GM04504 (cell line): ENCODE results near the gene DNAJA2.

Experiments
- DNase-seq: peaks from one replicate; pipeline ENCODE4 v3.0.0-alpha.2; 2012; ENCODE audit warnings: low read depth

DNAJA2 gene

DNA sequence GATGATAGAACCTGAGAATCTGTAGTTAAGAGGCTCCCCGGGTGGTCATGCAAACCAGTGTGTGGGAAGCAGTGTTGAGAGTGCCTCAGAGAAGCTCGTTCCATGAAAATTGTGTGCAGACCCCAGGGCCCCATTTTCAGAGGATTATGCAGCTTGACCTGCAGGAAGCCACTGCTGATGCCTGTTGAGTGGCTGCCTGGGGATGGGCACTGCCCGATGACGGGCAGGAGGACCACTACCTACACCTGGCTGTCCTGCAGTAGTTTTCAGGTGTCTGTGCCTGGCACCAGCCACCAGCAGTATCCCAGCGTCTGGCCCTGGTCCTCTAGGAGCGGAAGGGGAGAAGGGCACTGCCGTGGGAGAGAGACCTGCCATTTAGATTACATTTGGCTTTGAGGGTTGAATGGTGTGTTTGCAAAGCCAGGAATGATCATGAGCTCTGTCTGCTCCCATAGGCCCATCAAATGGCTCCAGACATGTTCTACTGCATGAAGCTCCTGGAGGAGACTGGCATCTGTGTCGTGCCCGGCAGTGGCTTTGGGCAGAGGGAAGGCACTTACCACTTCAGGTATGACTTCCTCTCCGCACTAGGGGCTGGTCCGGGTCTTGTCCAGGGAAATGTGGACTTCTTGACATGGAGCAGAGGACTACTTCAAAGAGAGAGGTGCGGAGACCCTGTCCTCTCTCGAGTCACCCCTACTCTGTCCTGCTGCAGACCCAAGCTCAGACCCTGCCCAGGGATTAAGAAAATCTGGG is 46.8 kb downstream of the DNAJA2 start:
- DNase-seq: no peak

DNA sequence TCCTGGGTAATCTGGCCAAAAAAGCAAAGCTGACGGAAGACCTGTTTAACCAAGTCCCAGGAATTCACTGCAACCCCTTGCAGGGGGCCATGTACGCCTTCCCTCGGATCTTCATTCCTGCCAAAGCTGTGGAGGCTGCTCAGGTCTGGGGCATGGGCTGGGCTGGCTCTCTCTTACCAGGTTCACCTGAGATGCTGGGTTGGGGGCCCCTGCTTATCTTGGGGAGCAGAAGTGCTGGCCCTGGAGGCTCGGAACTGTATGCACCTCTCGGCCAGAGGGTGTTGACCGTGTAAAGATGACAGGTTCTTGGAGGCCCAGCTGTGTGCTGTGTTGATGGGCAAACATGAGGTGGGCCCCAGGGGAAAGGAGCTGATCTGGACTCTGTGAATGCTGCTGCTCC is 49.1 kb downstream of the DNAJA2 start:
- DNase-seq: no peak

DNA sequence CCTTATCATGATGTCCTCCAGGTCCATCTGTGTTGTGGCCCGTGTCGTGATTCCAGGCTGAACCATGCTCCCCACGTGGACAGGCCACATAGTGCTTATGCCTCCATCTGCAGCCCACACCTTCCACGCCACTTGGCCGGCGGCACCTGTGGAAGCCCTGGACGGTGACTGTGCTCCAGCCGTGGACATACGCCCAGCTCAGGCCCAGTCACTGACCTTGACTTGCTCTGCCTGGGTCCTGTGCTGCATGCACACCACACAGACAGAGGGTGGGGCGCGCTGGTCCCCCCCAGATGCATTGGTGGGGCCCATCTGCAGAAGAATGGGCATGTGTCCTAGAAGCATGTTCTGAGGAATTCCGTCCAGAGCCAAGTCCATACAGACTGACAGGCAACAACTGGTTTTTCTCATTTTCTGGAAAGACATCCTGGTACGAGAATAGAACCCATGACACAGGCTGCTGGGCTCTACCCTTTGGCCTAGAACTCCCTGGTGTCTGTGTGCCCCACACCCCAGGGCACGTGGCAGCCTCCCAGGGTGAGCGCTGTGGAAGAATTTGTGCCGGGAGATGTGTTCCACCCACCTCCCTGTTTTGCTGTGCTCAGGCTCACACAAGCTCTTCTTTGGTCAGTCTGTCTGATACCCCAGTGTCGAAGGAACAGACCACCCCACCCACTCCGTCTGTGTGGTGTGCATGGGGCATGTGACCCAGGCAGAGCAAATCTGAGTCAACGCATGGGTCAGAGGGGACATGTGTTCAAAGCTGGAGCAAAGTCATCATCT is 49.8 kb downstream of the DNAJA2 start:
- DNase-seq: no peak

DNA sequence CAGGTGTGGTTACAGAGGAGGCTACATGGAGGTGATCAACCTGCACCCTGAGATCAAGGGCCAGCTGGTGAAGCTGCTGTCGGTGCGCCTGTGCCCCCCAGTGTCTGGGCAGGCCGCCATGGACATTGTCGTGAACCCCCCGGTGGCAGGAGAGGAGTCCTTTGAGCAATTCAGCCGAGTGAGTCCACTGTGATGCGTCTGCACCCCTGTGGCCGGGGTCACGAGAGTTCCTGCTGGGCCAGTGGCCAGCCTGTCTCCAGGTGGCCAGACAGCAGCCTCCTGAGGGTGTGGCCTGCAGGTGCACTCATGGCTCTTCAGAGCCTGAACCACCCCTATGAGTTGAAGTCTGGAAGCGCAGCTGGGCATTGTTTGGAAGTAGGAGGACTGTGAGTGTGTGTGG is 51.2 kb downstream of the DNAJA2 start:
- DNase-seq: no peak

DNA sequence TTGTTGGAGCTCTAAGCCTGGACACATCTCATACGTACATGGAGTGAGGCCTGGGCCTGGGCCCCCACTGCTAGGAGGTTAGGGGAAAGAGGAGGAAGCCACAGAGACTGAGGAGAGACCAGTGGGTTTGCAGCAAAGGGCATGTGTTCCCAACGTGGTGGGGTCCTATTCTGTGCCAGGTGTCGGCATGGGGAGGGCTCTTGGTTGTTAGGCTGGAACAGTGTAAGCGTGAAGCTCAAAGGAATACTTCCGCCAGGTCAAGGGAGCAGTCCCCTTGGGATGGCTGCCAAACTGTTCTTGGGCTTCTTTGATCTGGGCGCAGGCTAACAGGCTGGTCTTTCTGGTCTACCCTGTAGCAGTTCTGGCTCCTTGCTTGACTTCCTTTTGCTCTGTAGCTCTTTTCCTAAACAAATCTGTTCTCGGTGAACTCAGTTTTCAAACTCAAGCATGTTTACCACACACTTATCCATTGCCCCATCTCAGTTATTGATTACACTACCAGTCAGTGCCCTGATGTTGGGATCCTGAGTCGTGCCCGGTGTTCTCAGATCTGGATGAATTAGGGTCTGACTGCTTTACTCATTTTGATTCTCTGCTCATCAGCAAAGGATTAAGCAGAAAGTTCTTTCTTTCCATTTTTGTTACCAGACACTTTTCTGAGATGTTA is 52.9 kb downstream of the DNAJA2 start:
- no peak for DNase-seq

DNA sequence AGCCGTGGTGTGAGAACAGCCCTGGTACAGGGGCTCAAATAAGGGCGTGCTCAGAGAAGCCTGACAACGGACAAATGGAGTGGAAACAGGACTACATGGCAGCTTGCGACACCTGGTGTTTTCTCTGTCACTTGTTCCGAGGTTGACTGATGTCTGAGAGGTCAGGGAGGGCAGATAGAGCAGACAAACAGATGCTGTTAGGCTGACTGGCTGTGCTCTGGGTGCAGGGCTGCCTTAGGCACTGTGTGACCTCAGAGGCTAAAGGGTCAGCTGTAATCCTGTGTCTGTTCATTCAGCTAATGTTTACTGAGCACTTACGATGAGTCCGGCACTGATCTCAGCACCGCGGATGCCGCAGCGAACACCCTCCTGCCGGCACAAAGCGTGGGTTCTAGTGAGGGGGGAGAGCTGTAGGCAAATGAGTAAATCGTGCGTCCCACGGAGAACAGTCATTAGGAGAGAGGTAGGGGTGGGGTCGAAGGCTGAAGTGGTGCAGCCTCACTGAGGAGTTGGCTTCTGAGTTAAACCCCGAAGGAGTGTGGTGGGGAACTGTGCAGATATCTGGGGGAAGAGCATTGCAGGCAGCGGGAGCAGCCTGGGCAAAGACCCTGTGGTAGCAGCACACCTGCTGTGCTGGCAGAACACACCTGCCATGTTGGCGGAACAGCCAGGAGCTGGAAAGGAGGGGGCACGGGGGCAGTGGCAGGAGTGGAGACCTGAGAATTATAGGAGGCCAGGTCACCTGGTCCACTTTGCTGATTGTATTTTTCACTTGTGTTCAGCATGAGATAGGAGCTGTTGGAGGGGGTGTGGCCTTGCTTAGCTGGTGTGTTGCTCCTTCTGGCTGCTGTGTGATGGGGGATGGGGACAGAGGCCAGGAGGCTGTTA is 54.3 kb downstream of the DNAJA2 start:
- no peak for DNase-seq

DNA sequence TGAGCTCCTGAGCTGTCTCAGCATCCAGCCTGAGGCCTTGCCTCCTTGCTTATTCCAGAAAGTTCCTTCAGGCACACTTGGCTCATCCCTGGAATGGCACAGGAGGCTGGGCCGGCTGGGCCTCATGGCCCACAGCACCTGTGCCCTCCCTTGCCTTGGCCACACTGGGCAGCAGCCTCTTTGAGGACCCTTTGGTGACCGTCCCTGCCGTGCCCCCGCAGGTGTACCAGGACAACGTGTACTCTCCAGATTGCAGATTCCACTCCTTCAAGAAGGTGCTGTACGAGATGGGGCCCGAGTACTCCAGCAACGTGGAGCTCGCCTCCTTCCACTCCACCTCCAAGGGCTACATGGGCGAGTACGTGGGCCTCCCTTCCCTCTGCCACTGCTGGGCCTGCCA is 55.1 kb downstream of the DNAJA2 start:
- DNase-seq: no peak

DNA sequence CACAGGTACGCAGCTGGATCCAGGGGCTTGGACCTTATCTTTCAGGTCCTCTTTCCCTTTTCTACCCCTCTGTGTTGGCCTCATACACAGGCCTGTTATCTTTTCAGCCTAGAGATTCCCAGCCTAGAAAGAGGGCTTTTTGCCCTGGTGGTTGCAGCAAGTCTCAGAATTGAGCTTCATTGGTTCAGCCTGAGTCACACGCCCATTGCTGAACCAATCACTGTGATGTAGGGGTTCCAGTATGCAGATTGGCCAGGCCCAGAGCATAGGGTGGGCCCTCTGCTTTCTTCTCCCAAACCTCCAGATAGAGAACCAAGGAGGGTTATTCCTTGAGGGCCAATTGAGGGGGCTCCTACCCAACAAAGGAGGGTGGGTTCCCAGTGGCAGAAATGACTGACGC is 56.5 kb downstream of the DNAJA2 start:
- no peak for DNase-seq

DNA sequence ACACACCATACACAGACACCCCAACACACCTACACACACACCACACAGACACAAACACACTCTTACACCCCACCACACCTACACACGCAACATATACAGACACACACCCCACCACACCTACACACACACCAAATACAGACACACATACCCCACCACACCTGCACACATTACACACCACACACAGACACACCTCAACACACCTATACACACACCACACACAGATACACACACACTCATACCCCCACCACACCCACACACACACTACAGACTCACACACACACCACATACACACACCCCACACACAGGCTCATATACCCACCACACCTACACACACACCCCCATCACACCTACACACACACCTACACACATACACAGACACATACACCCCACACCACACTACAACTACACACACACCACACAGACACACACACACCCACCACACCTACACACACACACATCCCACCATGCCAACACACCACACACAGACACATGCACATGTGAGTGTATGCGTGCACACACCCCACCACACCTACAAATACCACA is 57.9 kb downstream of the DNAJA2 start:
- DNase-seq: no peak

DNA sequence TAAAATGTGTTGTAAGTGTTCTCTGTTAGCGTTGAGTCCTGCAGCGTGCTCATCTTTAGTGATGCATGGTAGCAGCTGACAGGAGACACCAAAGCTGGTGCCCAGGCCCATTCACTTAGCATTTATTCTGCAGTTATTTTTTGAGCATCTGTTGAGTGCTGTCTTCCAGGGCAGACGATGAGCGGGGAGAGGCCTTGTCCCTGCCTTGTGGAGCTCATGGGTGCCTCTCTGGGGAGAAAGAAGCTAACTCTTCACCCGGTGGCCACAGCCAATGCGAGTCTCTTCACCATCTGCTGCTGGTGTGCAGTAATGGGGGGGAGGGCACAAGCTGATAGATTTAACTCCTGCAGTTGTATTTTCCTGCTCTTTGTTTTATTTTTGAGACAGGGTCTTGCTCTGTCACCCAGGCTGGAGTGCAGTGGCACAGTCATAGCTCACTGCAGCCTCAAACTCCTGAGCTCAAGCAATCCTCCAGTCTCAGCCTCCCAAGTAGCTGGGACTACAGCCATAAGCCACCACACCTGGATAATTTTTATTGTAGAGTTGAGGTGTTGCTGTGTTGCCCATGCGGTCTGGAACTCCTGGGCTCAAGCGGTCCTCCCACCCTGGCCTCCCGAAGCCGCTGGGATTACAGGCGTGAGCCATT is 58.8 kb downstream of the DNAJA2 start:
- DNase-seq: no peak

DNA sequence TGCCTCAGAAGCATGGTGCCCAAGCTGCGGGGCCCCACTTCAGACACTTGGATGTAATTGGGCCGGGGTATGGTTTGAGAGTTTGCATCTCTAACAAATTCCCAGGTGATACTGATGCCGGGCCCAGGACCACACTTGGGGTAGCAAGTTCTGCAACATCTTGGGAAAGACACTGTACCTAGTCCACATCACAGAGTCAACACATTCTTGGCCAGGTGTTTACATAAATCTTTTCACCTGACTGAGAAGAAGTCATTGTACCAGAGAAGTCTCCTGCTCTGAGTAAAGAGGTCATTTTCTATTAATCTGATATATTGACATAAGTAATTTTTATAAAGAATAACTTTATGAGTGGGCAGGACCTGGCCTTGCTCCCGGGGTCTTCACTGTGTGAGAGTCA is 61.8 kb downstream of the DNAJA2 start:
- no peak for DNase-seq

DNA sequence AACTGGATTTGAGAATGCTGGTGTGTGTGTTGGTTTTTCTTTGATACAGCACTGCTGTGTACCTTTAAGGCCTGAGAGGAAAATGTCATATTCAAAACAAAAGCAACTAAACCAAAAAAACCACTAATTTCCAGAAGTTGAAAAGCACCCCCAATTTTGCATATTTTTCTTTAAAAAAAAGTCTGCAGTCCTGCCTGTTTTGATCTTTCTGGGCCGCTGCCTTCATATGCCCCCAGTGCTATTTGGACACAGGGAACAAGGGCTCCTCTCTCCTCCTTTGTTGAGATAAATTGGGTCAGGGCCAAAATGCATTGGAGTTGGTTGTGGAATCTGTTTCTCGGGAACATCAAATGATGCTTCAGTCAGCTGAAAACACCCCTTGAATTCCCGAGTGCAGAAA is 62.4 kb downstream of the DNAJA2 start:
- no peak for DNase-seq

DNA sequence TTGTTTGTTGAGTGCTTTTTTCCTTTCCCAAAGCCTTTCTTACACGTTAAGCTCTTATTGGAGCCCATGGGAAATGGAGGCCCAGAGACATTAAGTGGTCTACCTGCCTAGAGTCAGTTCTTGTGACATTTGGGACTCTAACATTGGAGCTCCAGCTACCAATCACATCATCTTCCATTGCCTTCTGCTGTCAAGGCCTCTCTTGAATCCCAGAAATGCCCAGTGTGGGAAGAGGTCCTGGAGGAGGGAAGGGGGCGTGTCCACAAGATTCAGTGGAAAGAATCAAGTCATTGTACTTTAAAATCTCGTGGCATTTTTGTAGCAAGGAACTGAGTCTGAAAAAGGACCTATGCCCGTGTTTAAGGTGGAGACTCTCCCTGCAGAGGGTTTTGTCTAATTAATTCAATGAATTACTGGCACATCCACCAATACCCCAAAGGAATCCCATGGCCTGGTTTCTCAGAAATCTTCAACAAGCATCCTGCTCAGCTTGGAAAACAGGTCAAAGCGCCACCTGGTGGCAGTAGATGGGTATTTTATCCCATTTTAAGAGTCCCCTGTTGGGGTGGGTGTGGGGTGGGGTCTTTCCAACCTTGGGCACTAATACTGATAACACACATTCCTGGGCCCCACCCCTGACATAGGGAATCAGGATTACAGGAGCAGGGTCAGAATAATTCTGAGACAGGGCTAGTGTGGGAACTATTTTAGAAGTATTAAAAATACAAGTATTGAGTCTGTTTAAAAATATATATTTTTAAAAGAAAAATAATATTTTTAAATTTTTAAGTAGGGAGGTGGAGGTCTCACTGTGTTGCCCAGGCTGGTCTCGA is 64.7 kb downstream of the DNAJA2 start:
- DNase-seq: peak; percentile 12

DNA sequence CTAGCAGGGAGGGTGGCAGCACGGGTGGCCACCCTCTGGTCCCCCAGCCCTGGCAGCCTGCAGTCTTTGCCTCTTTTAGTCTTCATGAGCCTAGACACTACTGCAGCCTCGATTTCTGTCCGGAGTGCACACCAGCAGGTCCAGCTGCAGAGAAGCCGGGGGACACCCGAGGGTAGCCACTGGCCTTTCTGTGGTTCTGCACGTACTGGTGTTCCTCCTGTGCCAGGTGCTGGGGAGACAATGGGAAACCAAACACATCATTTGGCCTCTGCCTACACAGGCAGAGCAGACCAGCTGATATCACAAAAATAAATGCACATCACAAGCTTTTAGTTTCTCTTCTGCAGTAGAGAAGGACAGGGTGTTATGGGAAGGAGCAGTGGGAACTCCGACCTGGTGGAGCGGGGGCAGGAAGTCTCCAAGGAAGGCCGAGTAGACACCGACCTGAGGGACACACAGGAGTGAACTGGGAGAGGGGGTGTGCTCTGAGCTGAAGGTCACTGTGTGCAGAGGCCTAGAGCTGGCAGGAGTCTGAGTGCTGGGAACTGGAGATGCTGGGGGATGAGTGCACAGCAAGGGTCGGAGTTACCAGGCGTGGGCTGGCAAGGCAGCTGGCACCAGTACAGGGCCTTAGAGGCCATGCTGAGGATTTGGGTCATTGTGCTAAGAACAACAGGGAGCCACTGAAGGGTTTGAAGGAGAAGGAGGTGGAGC is 66.3 kb downstream of the DNAJA2 start:
- no peak for DNase-seq

DNA sequence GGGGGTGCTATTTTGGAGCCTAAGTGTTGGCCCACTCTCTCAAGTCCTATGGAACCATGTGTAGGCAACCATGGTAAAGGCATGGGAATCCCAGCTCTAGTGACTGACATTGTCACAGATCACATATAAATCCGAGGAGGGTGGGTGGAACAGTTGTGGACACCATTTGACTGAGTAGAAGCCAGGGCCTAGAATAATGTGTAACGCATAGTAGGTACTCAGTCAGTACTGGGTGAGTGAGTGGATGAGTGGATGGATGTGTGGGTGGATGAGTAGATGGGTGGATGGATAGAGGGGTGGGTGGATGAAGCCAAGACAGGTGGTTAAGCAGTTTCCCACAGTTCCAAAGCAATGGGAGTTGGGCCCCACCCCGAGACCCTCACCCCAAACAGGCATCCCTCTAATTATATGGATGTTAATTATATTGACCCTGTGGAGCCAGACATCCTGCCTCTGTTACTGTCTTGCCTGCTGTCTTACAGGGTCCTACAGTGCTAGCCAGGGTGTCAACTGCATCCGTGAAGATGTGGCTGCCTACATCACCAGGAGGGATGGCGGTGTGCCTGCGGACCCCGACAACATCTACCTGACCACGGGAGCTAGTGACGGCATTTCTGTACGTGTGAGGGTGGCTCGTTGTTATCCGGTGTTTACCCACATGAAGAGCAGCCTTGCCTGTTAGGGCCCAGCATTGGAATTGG is 67.0 kb downstream of the DNAJA2 start:
- no peak for DNase-seq
